Epidermal melanocyte (primary cell): ENCODE measurements around the gene WSCD2.

Experiments
- DNase-seq: peaks from one replicate; pipeline ENCODE4 v3.0.0; 2011; ENCODE audit warnings: low spot score; ENCODE audit not compliant: insufficient read length

The WSCD2 gene

DNA sequence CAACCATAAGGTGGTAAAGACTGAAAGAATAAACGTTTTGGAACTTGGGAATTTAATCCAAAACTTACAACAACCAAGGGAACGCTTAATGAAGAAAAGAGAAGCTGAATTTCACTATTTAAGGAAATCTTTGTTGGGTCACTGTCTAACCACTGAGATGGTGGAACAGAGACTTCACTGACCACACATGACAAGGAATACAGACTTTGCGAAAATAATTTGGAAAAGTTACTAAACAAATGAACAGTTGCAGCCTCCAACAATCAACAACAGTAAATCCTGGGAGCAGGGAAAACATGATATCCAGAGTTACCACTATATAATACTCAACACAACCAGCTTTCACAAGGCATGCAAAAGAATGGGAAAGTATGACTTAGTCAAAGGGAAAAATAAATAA is 131.0 kb downstream of the WSCD2 start:
- no peak for DNase-seq

GRCh38 chr12:108260969-108261368 is 131.9 kb downstream of the WSCD2 start:
- DNase-seq, result no peak

- no peak for DNase-seq
Measured at GRCh38 chr12:108265505-108265904, 136.4 kb downstream of the WSCD2 start.

GRCh38 chr12:108266131-108266530 is 137.0 kb downstream of the WSCD2 start:
- DNase-seq, result no peak

DNA sequence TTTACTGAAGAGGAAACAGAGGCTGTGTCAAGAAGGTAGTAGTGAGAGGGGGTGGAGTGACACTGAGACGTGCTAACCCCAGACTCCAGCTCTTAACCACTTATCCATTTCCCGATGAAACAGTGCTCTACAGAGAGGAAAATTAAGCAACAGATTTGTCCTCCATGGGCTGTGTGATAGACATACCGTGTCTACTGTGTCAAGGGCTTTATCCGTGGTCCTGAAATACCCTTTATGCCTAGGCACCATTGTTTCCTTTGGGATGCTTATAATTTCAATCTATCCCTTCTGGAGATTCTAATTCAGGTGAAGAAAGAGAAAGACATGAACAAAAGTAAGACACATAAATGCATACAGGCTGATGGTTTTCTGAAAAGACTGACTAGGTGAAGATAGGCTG is 138.4 kb downstream of the WSCD2 start:
- no peak for DNase-seq

DNA sequence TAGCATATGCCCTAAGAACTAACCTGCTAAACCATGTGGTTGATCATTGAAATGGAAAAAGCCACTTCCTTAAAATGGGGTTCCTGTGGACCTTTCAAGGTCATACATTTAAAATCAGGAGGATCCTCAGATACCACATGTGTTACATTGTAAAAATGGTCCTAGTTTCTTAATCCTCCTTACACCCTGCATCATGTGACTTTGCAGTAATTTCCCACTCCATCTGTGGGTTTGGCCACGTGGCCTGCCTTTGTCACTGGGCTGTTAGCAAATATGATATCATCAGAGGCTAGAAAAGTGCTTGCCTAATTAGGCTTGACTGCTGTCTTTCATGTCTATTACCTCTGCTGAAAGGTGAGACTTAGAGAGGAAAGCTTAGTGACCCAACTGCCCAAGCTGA is 139.3 kb downstream of the WSCD2 start:
- DNase-seq, result no peak

DNA sequence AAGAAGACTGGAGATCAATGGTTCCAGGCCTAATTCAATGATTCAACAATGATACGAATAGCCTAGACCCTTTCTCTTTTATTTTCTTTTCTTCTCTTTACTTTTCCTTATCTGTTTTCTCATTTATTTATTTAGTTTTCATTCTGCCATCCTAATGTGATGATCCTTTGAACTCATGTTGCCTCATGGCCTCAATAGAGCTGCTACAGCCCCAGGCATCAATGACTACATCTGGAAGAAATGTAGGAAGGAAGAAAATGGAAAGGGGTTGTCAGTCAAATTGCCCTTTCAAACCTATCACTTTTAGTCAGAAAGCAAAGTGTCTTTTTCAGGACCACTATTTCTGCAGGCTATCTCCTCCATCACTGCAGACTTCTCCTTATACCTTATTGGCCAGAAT is 140.1 kb downstream of the WSCD2 start:
- no peak for DNase-seq

DNA sequence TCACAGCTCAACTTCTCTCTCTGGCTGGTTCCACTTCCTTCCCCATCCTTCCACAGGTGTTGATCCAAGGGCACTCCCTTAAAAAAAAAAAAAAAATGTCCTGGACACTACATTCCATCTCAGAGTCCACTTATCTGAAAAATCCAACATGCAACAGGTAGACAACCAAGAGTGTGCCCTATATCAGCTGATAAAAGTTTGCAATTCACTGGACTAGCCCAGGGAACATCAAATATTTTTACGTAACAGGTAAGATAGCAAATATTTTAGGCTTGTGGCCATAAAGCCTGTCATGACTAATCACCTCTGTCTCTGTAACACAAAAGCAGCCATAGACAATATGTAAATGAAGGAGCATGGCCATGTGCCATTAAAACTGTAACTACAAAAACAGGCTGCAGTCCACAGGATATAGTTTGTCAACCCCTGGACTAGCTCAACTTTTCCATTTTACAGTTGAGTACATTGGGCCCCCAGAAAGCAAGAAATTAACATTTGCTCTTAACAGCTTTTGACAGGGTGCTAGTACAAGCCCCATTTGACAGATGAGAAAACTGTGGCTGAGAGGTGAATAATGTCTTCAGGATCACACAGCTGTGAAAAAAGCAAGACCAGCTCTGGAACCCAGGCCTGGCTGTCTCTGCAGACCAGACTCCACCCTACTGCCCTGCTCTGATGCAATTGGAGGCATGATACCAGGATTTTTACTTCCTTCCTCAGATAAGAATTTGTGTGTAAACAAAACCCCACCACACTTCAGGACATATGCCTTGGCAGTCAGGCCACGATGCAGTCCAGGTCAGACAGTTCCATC is 141.2 kb downstream of the WSCD2 start:
- DNase-seq, result no peak

DNA sequence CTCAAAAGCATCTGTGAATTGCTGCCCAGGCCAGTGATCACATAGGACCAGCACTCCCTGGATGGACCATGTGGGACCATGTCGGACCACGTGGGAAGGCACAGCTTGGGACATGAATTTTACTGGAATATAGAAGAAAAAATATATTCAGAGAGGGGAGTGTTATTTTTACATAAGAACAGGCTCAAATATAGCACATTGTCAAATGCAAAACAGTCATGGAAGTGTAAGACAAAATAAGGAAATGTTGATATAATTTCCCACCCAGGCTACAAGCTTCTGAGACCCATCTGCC is 141.7 kb downstream of the WSCD2 start:
- no peak for DNase-seq

DNA sequence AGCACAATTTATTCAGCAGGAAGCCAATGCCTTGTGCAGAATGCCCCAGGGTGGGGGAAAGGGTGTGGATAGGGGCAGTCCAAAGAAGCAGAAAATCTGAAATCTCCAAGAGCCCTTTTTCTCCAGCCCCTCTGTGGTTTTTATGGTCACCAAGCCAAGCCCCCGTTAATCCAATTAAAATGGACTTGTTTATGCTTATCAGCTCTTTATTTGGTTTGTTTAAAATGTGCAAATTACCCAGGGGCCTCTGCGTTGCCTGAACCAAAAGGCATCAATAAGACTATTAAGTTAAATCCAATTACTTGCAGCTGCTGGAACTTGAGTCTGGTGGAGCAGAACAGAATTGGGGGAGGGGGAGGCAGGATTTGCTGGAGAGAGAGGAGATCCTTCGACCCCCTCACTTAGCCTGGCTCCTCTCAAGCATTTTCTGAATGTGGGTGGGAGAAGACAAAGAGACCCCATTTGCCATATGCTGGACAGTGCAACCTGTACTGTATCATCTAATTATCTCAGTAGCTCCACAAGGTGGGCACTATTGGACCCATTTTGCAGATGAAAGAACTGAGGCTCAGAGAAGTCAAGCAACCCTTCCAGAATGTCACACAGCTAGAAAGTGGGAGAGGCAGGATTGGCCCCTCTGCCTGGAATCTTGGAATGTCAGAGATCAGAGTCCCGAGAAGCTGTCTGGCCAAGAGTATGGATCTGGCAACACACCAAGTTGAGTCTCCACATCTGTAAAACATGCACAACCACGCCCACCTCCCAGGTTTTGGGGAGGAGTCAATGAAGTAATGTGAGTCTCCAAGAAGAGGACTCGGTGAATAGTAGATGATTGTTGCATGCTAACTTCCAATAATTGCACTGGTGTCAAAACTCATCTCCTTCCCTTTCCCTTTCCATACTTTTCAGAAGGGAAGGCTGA is 143.1 kb downstream of the WSCD2 start:
- DNase-seq, result no peak

DNA sequence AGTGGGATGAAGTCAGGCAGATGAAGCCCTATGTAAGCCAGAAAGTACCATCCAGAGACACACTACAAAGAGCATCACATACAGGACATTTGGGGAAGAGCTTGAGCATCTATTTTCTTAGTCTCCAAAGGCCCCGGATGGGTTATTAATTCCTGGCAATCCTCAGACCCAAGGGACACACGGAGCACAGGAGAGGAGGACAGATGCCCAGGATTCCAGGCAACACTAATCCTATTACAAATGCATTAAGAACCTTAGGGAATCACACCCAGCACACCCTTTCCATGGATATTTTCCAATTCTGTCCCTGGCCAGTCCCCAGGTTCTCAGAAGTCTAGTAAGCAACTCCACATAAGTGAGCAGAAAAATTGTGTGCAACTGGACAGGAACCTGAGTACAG is 144.1 kb downstream of the WSCD2 start:
- no peak for DNase-seq

- DNase-seq, result no peak
Measured at GRCh38 chr12:108277613-108278012, 148.5 kb downstream of the WSCD2 start.

DNA sequence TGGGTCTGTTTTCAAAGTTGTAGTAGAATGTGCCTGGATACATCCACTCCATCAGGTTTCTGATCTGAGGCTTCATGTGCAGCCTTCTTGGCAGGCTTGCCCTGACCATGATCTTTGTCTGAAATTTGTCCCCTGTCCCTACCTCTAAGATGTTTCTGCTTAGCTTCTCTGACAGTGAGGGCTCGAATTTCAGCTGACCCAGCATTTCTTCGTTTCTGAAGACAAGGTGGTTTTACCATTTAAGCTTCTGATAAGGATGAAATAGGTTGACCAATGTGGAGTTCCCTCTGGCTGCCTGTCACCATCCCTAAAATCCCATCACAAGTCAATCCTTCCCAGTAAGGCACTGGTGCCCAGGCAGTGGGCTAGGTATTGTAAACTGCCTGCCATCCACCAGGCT is 153.1 kb downstream of the WSCD2 start:
- no peak for DNase-seq

DNA sequence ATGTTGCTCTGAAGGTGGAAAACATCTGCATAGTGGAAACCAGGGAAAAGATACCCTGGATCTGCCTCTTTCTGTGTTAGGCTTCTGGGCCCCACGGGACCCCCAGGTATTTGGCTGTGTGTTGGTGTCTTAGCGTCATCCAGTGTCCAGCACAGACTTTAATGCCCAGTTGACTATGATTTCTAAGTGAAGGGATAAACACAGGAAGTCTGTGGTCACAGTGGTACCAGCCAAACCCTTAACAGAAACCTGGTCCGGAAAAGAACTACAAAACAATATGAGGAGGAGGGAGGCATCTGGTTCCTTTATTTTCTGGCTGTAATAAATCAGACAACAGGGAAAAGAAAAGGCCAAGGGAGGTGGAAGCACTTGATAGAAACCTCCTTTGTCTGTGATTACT is 153.6 kb downstream of the WSCD2 start:
- no peak for DNase-seq

- DNase-seq, result no peak
Measured at GRCh38 chr12:108284163-108284562, 155.1 kb downstream of the WSCD2 start.

- no peak for DNase-seq
Measured at GRCh38 chr12:108285016-108285415, 155.9 kb downstream of the WSCD2 start.

- no peak for DNase-seq
Measured at GRCh38 chr12:108287227-108287626, 158.1 kb downstream of the WSCD2 start.

DNA sequence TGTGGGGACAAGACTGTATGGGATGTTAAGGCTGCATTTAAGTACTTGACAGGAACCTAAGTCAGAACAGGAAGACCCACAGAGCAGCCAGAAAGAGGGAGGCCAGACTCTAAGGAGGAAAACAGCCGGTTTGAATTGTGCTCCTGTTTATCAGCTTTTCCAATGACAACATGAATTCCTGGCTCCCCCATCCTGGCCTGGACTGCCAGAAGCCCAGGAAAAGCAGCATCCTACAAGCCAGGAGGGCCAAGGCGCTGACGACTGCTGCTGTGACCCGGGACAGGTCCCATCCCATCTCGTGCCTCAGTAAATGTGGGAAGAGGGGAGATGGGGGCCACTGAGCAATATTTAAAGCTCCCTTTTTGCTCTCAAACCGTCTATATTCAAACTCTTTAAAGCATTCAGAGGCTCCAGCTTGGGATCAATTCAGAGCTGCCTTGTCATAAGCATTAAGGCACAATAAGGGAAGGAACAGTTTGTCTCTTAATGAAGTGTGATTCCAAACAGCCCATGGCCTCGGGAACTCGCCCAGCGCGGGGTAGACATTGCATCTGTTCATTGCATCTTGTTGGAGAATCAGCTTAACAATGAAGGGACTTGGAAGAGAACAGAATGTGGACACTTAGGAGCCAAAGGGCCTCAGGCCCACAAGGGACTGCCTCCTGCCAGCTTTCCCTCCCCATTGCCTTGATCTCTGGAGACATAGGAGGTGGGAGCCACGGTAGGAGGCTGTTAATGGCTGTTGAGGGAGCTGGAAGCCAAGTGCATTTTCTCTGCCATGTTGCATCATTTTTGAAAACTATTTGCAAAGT is 160.5 kb downstream of the WSCD2 start:
- DNase-seq, result no peak

DNA sequence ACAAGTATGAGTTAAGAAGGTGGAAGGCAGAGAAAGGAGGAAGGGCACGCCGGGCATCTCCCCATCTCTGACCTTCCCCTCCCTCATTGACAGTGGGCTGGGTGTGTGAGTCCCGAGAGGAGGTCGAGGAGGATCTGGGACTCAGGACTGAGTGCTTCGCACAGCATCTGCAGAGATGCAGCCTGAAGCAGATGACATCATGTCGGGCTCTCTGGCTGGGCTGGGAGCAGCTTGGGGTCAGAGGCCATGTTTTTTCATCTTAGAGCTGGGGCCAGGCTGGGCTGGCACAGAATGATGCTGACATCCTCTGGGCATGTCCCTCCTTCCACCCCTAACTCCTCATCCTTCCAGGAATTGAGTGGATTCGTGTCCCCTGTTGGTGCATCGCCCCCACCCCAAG is 166.6 kb downstream of the WSCD2 start:
- DNase-seq, result no peak

GRCh38 chr12:108296945-108297344 is 167.9 kb downstream of the WSCD2 start:
- no peak for DNase-seq

- DNase-seq, result no peak
Measured at GRCh38 chr12:108297424-108297823, 168.3 kb downstream of the WSCD2 start.
